Kidney epithelial cell (primary cell): ENCODE data around the gene LTB4R. TPM values are rescaled to one million over a fixed set of nuclear protein-coding genes. Genes with fewer than 3 reads are reported as not detected.

Experiments
- DNase-seq: peaks from one replicate; pipeline ENCODE4 v3.0.0-alpha.2; 2010; ENCODE audit warnings: low read depth
- H3K27me3 ChIP-seq: 2 replicates; pipeline ENCODE4 v1.6.0; 2011; ENCODE audit warnings: low read length; ENCODE audit not compliant: control insufficient read depth, insufficient read depth
- H3K36me3 ChIP-seq: 2 replicates; pipeline ENCODE4 v1.5.1; 2011; ENCODE audit warnings: low read length; ENCODE audit not compliant: control insufficient read depth, insufficient read depth
- H3K4me3 ChIP-seq: 2 replicates; pipeline ENCODE4 v1.5.1; 2011; ENCODE audit warnings: low read depth, mild to moderate bottlenecking, control low read depth, low read length
- total RNA-seq: library from RNA; depleted of rRNA; stranded (reverse); fragments of >200 nt; gene quantifications from 2 replicates; pipeline ENCODE4 v1.2.3, GENCODE V29; 2015
- TF ChIP-seq, protein P1 (sequence below): IDR thresholded peaks from 2 replicates; pipeline ENCODE4 v1.5.1; 2011; ENCODE audit warnings: mild to moderate bottlenecking, moderate library complexity, low read length, control low read depth, inconsistent platforms; ENCODE audit not compliant: insufficient read depth, poor library complexity, severe bottlenecking

Gene LTB4R, protein sequence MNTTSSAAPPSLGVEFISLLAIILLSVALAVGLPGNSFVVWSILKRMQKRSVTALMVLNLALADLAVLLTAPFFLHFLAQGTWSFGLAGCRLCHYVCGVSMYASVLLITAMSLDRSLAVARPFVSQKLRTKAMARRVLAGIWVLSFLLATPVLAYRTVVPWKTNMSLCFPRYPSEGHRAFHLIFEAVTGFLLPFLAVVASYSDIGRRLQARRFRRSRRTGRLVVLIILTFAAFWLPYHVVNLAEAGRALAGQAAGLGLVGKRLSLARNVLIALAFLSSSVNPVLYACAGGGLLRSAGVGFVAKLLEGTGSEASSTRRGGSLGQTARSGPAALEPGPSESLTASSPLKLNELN
- 2.8 and 4.7 TPM in 2 replicates for total RNA-seq

DNA sequence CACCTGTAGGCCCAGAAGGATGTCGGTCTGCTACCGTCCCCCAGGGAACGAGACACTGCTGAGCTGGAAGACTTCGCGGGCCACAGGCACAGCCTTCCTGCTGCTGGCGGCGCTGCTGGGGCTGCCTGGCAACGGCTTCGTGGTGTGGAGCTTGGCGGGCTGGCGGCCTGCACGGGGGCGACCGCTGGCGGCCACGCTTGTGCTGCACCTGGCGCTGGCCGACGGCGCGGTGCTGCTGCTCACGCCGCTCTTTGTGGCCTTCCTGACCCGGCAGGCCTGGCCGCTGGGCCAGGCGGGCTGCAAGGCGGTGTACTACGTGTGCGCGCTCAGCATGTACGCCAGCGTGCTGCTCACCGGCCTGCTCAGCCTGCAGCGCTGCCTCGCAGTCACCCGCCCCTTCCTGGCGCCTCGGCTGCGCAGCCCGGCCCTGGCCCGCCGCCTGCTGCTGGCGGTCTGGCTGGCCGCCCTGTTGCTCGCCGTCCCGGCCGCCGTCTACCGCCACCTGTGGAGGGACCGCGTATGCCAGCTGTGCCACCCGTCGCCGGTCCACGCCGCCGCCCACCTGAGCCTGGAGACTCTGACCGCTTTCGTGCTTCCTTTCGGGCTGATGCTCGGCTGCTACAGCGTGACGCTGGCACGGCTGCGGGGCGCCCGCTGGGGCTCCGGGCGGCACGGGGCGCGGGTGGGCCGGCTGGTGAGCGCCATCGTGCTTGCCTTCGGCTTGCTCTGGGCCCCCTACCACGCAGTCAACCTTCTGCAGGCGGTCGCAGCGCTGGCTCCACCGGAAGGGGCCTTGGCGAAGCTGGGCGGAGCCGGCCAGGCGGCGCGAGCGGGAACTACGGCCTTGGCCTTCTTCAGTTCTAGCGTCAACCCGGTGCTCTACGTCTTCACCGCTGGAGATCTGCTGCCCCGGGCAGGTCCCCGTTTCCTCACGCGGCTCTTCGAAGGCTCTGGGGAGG is at the start of gene LTB4R:
TSS of gene LTB4R (plus strand) at position 857 of the 959 bp plus-strand sequence. CDS start 4,150 bp downstream, outside the sequence.
- TF ChIP-seq, protein P1, sequence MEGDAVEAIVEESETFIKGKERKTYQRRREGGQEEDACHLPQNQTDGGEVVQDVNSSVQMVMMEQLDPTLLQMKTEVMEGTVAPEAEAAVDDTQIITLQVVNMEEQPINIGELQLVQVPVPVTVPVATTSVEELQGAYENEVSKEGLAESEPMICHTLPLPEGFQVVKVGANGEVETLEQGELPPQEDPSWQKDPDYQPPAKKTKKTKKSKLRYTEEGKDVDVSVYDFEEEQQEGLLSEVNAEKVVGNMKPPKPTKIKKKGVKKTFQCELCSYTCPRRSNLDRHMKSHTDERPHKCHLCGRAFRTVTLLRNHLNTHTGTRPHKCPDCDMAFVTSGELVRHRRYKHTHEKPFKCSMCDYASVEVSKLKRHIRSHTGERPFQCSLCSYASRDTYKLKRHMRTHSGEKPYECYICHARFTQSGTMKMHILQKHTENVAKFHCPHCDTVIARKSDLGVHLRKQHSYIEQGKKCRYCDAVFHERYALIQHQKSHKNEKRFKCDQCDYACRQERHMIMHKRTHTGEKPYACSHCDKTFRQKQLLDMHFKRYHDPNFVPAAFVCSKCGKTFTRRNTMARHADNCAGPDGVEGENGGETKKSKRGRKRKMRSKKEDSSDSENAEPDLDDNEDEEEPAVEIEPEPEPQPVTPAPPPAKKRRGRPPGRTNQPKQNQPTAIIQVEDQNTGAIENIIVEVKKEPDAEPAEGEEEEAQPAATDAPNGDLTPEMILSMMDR = peak; percentile 22
- peak; percentile 31 for DNase-seq
- H3K4me3 ChIP-seq = no peak within 1 kb of the TSS
- peaks cover 3% of the 10 kb centered on the region for H3K27me3 ChIP-seq
- H3K36me3 ChIP-seq = no peaks in the 10 kb centered on the region

DNA sequence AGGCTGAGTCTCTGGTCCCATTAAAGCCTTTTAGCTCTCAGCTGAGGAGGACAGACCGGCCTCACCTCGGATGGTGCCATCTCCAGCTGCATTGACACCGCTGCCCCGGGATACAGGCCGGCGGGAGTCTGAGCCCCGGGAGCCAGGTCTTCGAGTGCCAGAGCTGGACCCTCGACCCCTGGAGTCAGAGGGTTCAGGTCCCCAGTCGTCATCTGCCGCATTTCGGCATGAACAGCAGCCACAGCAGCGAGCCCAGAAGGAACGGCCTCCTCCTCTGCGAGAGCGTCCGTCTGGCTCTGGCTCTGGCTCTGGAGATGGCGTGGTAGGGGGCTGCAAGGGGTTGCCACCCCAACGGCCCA is 49.4 kb upstream of the LTB4R start:
- TF ChIP-seq, protein P1 = no peak
- Histone ChIP-seq H3K4me3 (no peak overlapping the region), H3K27me3 (no peaks in the 10 kb centered on the region), H3K36me3 (peaks cover 1% of the 10 kb centered on the region)
- no peak for DNase-seq

DNA sequence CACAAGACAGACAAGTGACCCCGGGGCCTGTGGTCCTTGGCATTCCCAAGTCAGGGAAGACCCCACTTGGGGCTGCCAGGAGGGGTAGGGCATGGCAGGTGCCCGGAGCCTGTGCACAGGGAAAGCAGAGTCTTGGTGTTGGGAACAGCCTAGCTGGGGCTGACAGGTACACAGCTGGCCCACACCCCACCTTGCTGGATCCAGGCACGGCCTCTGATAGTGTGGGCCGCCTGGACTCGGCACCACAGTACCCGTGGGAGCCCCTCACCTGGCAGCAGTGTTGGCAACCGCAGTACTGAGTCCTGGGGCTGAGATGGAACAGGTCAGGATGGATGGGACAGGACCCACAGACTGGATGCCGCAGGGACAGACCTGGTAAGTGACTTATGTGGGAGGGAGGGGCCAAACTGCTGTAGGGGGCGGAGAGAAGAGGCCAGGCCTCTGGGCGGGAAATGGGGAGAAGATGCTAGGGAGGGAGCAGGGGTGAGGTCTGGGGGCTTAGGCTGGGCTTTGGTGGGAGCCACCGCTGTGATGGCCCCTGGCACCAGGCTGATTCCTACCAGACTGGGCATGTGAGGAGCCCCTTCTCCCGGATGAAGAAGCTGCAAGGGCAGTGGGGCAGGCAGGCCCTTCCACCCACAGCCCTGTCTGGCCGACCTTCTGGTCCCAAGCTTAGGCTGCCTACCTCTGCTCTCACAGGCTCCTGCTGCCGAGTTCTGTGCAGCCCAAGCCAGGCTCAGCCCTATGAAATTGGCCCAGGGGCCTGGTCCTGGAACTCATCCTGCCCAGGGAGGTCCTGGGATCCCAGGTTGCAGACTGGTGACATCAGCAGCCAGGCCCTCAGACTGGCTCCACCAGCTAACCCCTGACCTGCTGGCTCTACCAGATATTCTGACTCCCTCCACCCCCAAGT is 48.2 kb upstream of the LTB4R start, which contains the start of gene TGM1:
TSS of gene TGM1 (minus strand) at position 357 of the 913 bp plus-strand sequence. CDS start 825 bp downstream, outside the sequence.
- H3K4me3 ChIP-seq = no peak within 1 kb of the TSS
- H3K36me3 ChIP-seq = peaks cover 1% of the 10 kb centered on the region
- TF ChIP-seq, protein P1 = no peak

DNA sequence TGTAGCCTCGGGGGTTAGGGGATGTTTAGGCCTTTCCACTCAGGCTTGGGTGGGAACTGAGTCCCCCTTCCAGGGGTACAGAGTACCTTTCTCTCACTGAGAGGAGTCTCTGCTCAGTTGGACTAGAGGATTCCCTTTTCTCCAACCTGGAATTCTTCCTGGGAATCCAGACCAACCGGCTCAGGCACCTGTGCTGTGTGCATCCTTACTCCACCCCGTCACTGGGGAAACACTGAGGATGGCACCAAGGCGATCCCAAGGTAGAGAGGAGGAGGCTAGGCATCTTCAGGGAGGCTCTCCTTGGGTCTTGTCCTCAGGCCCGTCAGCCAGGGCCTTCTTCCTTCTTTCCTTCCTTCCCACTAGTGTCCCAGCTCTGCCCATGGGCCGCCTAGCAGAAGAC is 47.5 kb upstream of the LTB4R start:
- Histone ChIP-seq H3K36me3 (peaks cover 1% of the 10 kb centered on the region), H3K4me3 (no peak overlapping the region), H3K27me3 (no peaks in the 10 kb centered on the region)
- TF ChIP-seq, protein P1 = no peak
- DNase-seq = no peak

More for the DNA sequence above, 48.2 kb upstream of the LTB4R start, which contains the start of gene TGM1:
- no peaks in the 10 kb centered on the region for H3K27me3 ChIP-seq
- no peak for DNase-seq

DNA sequence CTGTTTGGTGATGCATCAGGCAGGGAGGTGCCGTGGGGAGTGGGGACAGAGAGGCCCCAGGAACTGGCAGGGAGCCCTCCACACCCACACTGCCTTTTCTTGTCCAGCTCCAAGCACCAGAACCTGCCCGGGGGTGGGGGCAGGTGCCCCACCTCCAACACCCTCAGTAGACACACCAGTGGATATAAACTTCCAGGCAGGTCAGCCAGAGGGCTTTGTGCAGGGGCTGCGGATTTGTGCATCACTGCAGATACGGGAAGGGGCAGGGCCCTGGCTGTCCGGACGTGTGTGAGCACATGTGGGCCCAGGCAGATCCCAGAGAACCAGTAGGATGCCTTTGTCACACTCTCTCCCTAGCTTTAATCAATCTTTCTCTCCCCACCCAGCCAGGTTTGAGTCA is 47.0 kb upstream of the LTB4R start:
- Histone ChIP-seq H3K27me3 (no peaks in the 10 kb centered on the region), H3K36me3 (peaks cover 2% of the 10 kb centered on the region), H3K4me3 (no peak overlapping the region)
- TF ChIP-seq, protein P1 = no peak
- no peak for DNase-seq
